H1 (cell line): ENCODE data around the gene CIZ1. TPM values are rescaled to one million over a fixed set of nuclear protein-coding genes. Genes with fewer than 3 reads are reported as not detected.
A peak's percentile ranks its signal among the peaks of the same experiment; 100 is the strongest.

Source experiments
- CEBPB ChIP-seq: IDR thresholded peaks from 2 replicates; pipeline ENCODE4 v1.6.1; 2012; ENCODE audit warnings: low read depth, low read length
- CHD2 ChIP-seq: IDR thresholded peaks from 2 replicates; pipeline ENCODE4 v1.6.1; 2012; ENCODE audit warnings: low read length, improper control_type of control experiment
- E2F6 ChIP-seq: IDR thresholded peaks from 2 replicates; pipeline ENCODE4 v1.6.1; 2012; ENCODE audit warnings: inconsistent platforms
- EP300 ChIP-seq, 2 experiments: IDR thresholded peaks; 1 replicate in 1 of 2; 2 replicates in 1 of 2; pipeline ENCODE4 v1.6.1; 2011 to 2012; ENCODE audit warnings: low read depth in 2 of 2, low read length in 2 of 2, mild to moderate bottlenecking in 2 of 2, borderline replicate concordance in 1 of 2, inconsistent platforms in 1 of 2, moderate library complexity in 1 of 2
- KDM4A ChIP-seq: IDR thresholded peaks from one replicate; pipeline ENCODE4 v1.7.1; 2012; ENCODE audit warnings: low read depth, mild to moderate bottlenecking, moderate library complexity, low read length, inconsistent platforms; ENCODE audit not compliant: severe bottlenecking
- MAFK ChIP-seq: IDR thresholded peaks from 2 replicates; pipeline ENCODE4 v1.6.1; 2012; ENCODE audit warnings: low read depth, mild to moderate bottlenecking, improper control_type of control experiment, low read length
- NRF1 ChIP-seq: IDR thresholded peaks from 2 replicates; pipeline ENCODE4 v1.6.1; 2011; ENCODE audit warnings: mild to moderate bottlenecking, low read depth, low read length, improper control_type of control experiment
- POU5F1 ChIP-seq: IDR thresholded peaks from 2 replicates; pipeline ENCODE4 v1.6.1; 2011; ENCODE audit warnings: low read depth, mild to moderate bottlenecking, low read length, moderate library complexity
- polyA plus RNA-seq, 7 experiments: library from polyadenylated mRNA; depleted of rRNA in 3 of 7; stranded (reverse) in 5 of 7; unstranded in 2 of 7; fragments of >200 nt in 5 of 7; fragments of 200-250 nt in 2 of 7; gene quantifications; 1 replicate in 5 of 7; 2 replicates in 1 of 7; 4 replicates in 1 of 7; pipeline versions ENCODE4 v1.2.1 to v1.2.3, GENCODE V29; 2011 to 2013; ENCODE audit warnings: missing spikeins in 2 of 7, mixed read lengths in 2 of 7
- total RNA-seq: library from RNA; stranded (reverse); fragmentation: NEBNext Ultra II Directional; extraction: Animal tissue kit (Norgen Biotek cat#: 25700); gene quantifications from 2 replicates; pipeline ENCODE4 v1.2.1, GENCODE V29; 2021
- TF ChIP-seq, protein P1 (sequence below): fragments of 300-600 bp; sonication (generic); IDR thresholded peaks from 2 replicates; pipeline ENCODE4 v1.7.1; 2012; ENCODE audit warnings: low read length, moderate library complexity, mild to moderate bottlenecking, inconsistent platforms; ENCODE audit not compliant: insufficient replicate concordance

The CIZ1 gene
- total and polyA plus RNA-seq, 2 of the 8 experiments (the other 6 are each of a cell fraction or from before 2014, with no cell fraction given) = 66.0 to 107 TPM

- TF ChIP-seq, protein P1, sequence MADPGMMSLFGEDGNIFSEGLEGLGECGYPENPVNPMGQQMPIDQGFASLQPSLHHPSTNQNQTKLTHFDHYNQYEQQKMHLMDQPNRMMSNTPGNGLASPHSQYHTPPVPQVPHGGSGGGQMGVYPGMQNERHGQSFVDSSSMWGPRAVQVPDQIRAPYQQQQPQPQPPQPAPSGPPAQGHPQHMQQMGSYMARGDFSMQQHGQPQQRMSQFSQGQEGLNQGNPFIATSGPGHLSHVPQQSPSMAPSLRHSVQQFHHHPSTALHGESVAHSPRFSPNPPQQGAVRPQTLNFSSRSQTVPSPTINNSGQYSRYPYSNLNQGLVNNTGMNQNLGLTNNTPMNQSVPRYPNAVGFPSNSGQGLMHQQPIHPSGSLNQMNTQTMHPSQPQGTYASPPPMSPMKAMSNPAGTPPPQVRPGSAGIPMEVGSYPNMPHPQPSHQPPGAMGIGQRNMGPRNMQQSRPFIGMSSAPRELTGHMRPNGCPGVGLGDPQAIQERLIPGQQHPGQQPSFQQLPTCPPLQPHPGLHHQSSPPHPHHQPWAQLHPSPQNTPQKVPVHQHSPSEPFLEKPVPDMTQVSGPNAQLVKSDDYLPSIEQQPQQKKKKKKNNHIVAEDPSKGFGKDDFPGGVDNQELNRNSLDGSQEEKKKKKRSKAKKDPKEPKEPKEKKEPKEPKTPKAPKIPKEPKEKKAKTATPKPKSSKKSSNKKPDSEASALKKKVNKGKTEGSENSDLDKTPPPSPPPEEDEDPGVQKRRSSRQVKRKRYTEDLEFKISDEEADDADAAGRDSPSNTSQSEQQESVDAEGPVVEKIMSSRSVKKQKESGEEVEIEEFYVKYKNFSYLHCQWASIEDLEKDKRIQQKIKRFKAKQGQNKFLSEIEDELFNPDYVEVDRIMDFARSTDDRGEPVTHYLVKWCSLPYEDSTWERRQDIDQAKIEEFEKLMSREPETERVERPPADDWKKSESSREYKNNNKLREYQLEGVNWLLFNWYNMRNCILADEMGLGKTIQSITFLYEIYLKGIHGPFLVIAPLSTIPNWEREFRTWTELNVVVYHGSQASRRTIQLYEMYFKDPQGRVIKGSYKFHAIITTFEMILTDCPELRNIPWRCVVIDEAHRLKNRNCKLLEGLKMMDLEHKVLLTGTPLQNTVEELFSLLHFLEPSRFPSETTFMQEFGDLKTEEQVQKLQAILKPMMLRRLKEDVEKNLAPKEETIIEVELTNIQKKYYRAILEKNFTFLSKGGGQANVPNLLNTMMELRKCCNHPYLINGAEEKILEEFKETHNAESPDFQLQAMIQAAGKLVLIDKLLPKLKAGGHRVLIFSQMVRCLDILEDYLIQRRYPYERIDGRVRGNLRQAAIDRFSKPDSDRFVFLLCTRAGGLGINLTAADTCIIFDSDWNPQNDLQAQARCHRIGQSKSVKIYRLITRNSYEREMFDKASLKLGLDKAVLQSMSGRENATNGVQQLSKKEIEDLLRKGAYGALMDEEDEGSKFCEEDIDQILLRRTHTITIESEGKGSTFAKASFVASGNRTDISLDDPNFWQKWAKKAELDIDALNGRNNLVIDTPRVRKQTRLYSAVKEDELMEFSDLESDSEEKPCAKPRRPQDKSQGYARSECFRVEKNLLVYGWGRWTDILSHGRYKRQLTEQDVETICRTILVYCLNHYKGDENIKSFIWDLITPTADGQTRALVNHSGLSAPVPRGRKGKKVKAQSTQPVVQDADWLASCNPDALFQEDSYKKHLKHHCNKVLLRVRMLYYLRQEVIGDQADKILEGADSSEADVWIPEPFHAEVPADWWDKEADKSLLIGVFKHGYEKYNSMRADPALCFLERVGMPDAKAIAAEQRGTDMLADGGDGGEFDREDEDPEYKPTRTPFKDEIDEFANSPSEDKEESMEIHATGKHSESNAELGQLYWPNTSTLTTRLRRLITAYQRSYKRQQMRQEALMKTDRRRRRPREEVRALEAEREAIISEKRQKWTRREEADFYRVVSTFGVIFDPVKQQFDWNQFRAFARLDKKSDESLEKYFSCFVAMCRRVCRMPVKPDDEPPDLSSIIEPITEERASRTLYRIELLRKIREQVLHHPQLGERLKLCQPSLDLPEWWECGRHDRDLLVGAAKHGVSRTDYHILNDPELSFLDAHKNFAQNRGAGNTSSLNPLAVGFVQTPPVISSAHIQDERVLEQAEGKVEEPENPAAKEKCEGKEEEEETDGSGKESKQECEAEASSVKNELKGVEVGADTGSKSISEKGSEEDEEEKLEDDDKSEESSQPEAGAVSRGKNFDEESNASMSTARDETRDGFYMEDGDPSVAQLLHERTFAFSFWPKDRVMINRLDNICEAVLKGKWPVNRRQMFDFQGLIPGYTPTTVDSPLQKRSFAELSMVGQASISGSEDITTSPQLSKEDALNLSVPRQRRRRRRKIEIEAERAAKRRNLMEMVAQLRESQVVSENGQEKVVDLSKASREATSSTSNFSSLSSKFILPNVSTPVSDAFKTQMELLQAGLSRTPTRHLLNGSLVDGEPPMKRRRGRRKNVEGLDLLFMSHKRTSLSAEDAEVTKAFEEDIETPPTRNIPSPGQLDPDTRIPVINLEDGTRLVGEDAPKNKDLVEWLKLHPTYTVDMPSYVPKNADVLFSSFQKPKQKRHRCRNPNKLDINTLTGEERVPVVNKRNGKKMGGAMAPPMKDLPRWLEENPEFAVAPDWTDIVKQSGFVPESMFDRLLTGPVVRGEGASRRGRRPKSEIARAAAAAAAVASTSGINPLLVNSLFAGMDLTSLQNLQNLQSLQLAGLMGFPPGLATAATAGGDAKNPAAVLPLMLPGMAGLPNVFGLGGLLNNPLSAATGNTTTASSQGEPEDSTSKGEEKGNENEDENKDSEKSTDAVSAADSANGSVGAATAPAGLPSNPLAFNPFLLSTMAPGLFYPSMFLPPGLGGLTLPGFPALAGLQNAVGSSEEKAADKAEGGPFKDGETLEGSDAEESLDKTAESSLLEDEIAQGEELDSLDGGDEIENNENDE = no peak
- TF ChIP-seq E2F6 (no peak), KDM4A (peak; percentile 84), CHD2 (no peak), EP300 (IDR thresholded peaks at IDR 0.05; ENCODE audit: borderline replicate concordance in 1 of 2, low read depth in 2 of 2, low read length in 2 of 2) (no peak), CEBPB (no peak), POU5F1 (no peak), MAFK (no peak), NRF1 (no peak)
These were observed 12.6 kb upstream of the CIZ1 start (continued) for GRCh38 chr9:128203707-128204551.
